Keratinocyte (primary cell): Measurements from ENCODE around the gene KIFC1. TPM values are rescaled to one million over a fixed set of nuclear protein-coding genes. Genes with fewer than 3 reads are reported as not detected.

Experiments used
- DNase-seq: peaks from one replicate; pipeline ENCODE4 v3.0.0-alpha.2; 2011; ENCODE audit warnings: low read depth, missing footprints, low spot score
- FAIRE-seq: peaks from 2 replicates; lab custom pipeline; 2011; peaks lifted over from hg19 to GRCh38; lab: Jason Lieb, UNC
- H2AFZ ChIP-seq: 2 replicates; pipeline ENCODE4 v1.6.0; 2012; ENCODE audit warnings: low read length, control low read depth, inconsistent platforms; ENCODE audit not compliant: control insufficient read depth
- H3K27ac ChIP-seq: 2 replicates; pipeline ENCODE4 v1.5.1; 2011; ENCODE audit warnings: low read length; ENCODE audit not compliant: control insufficient read depth, insufficient read depth
- H3K27me3 ChIP-seq: 3 replicates; pipeline ENCODE4 v1.6.0; 2011; ENCODE audit warnings: low read length; ENCODE audit not compliant: control insufficient read depth, insufficient read depth; ENCODE audit errors: extremely low read depth
- H3K36me3 ChIP-seq, 2 experiments: 2 replicates in 1 of 2; 3 replicates in 1 of 2; pipeline ENCODE4 v1.5.1; 2011; ENCODE audit warnings: low read length in 2 of 2, mild to moderate bottlenecking in 1 of 2; ENCODE audit not compliant: control insufficient read depth in 2 of 2, insufficient read depth in 2 of 2; ENCODE audit errors: extremely low read depth in 1 of 2
- H3K4me1 ChIP-seq: 3 replicates; pipeline ENCODE4 v1.5.1; 2011; ENCODE audit warnings: low read length; ENCODE audit not compliant: control insufficient read depth, insufficient read depth; ENCODE audit errors: extremely low read depth
- H3K4me2 ChIP-seq: 3 replicates; pipeline ENCODE4 v1.6.0; 2011; ENCODE audit warnings: low read depth, low read length; ENCODE audit not compliant: control insufficient read depth, insufficient read depth; ENCODE audit errors: extremely low read depth
- H3K4me3 ChIP-seq, 3 experiments: fragments of 200-600 bp in 1 of 3; sonication (generic) in 1 of 3; 2 replicates in 2 of 3; 3 replicates in 1 of 3; pipeline ENCODE4 v1.5.1; 2011 to 2016; ENCODE audit warnings: low read length in 3 of 3, mild to moderate bottlenecking in 3 of 3, control low read depth in 2 of 3, inconsistent platforms in 1 of 3, low read depth in 1 of 3, mixed read lengths in 1 of 3, mixed run types in 1 of 3, moderate library complexity in 1 of 3; ENCODE audit not compliant: control insufficient read depth in 2 of 3, insufficient read depth in 2 of 3; ENCODE audit errors: extremely low read depth in 1 of 3
- H3K79me2 ChIP-seq: 2 replicates; pipeline ENCODE4 v1.6.0; 2012; ENCODE audit warnings: low read length; ENCODE audit not compliant: control insufficient read depth, insufficient read depth
- H3K9ac ChIP-seq: 3 replicates; pipeline ENCODE4 v1.6.0; 2011; ENCODE audit warnings: low read length; ENCODE audit not compliant: control insufficient read depth, insufficient read depth; ENCODE audit errors: extremely low read depth
- H3K9me1 ChIP-seq: 3 replicates; pipeline ENCODE4 v1.6.0; 2011; ENCODE audit warnings: low read length; ENCODE audit not compliant: control insufficient read depth, insufficient read depth; ENCODE audit errors: extremely low read depth
- H3K9me3 ChIP-seq: 2 replicates; pipeline ENCODE4 v1.5.1; 2012; ENCODE audit warnings: low read depth, low read length; ENCODE audit not compliant: control insufficient read depth
- H4K20me1 ChIP-seq: 3 replicates; pipeline ENCODE4 v1.6.0; 2011; ENCODE audit warnings: low read length; ENCODE audit not compliant: control insufficient read depth, insufficient read depth; ENCODE audit errors: extremely low read depth
- CTCF ChIP-seq, 3 experiments: IDR thresholded peaks in 1 of 3; conservative IDR thresholded peaks in 1 of 3; optimal IDR thresholded peaks in 1 of 3; 2 replicates in 2 of 3; 3 replicates in 1 of 3; pipeline versions ENCODE3 to v1.5.1; 2011; ENCODE audit warnings: low read length in 3 of 3, mild to moderate bottlenecking in 3 of 3, moderate library complexity in 2 of 3, control low read depth in 1 of 3, inconsistent platforms in 1 of 3; ENCODE audit not compliant: insufficient read depth in 2 of 3; ENCODE audit errors: extremely low read depth in 1 of 3
- EZH2 ChIP-seq: IDR thresholded peaks from one replicate; pipeline ENCODE4 v1.6.1; 2012; ENCODE audit warnings: inconsistent platforms, mild to moderate bottlenecking, low read length, moderate library complexity
- dilution Hi-C: fragments of 300-500 bp; cut with MboI; formaldehyde crosslinking; loops from one replicate; pipeline ENCODE4 v1.7.0; 2020; ENCODE audit warnings: low sequenced_read_pairs; ENCODE audit not compliant: extremely low pct_ligation_motif_present
- polyA plus RNA-seq, 5 experiments: library from polyadenylated mRNA; depleted of rRNA in 3 of 5; stranded (reverse) in 3 of 5; stranded (forward) in 1 of 5; unstranded in 1 of 5; fragments of >200 nt; gene quantifications; 1 replicate in 1 of 5; 2 replicates in 3 of 5; 3 replicates in 1 of 5; pipeline versions ENCODE4 v1.2.1 to v1.2.3, GENCODE V29; 2011 to 2012; ENCODE audit warnings: missing spikeins in 2 of 5, low read depth in 1 of 5, low replicate concordance in 1 of 5

Gene KIFC1
- polyA plus RNA-seq, 1 donor (not counting 4 experiments of a cell fraction or from before 2014, with no cell fraction given): 20.0 TPM

GRCh38 chr6:33423777-33424176, 32.2 kb downstream of the KIFC1 start:
- H3K27ac ChIP-seq: no peak overlapping the region
- H3K9me1 ChIP-seq: no peaks in the 10 kb centered on the region
- FAIRE-seq (no peak), DNase-seq (no peak)
- TF ChIP-seq CTCF (optimal IDR thresholded peaks at IDR 0.05 in 1 of 3, IDR thresholded peaks at IDR 0.05 in 1 of 3, conservative IDR thresholded peaks at IDR 0.05 in 1 of 3; ENCODE audit: extremely low read depth in 1 of 3, insufficient read depth in 2 of 3, low read length in 3 of 3) (no peak), EZH2 (no peak)
- H3K4me1 ChIP-seq: peaks cover 24% of the 10 kb centered on the region
- H3K9ac ChIP-seq: no peak overlapping the region
- H4K20me1 ChIP-seq: no peaks in the 10 kb centered on the region
- H3K4me3 ChIP-seq: no peak overlapping the region
- dilution Hi-C loops: no loop called here
- no peaks in the 10 kb centered on the region for H3K36me3 ChIP-seq
- peaks cover 4% of the 10 kb centered on the region for H3K79me2 ChIP-seq
- H3K4me2 ChIP-seq: no peak overlapping the region
- H2AFZ ChIP-seq: no peak overlapping the region
- H3K27me3 ChIP-seq: no peaks in the 10 kb centered on the region
- no peaks in the 10 kb centered on the region for H3K9me3 ChIP-seq

- Histone ChIP-seq H3K4me3 (peak overlapping the region; percentile 54 to 84 (median 67)), H2AFZ (peak overlapping the region; percentile 86), H3K4me1 (peaks cover 34% of the 10 kb centered on the region), H3K36me3 (no peaks in the 10 kb centered on the region), H3K9me1 (no peaks in the 10 kb centered on the region), H3K9me3 (no peaks in the 10 kb centered on the region), H4K20me1 (no peaks in the 10 kb centered on the region), H3K9ac (peak overlapping the region; percentile 72), H3K79me2 (peaks cover 4% of the 10 kb centered on the region), H3K27me3 (no peaks in the 10 kb centered on the region), H3K4me2 (peak overlapping the region; percentile 96), H3K27ac (peak overlapping the region; percentile 62)
- dilution Hi-C loops: no loop called here
- FAIRE-seq (no peak), DNase-seq (no peak)
- TF ChIP-seq EZH2: no peak
- peak in 1 of 3 experiments; percentile 0 for TF ChIP-seq CTCF (optimal IDR thresholded peaks at IDR 0.05 in 1 of 3, IDR thresholded peaks at IDR 0.05 in 1 of 3, conservative IDR thresholded peaks at IDR 0.05 in 1 of 3; ENCODE audit: extremely low read depth in 1 of 3, insufficient read depth in 2 of 3, low read length in 3 of 3)
These were observed 33.4 kb downstream of the KIFC1 start for GRCh38 chr6:33424855-33425667.
